Skeletal muscle cell (primary cell): ENCODE measurements around the gene VSIG10.

Source experiments
- DNase-seq: peaks from one replicate; pipeline ENCODE4 v3.0.0-alpha.2; 2010; ENCODE audit warnings: low read depth
- H3K4me3 ChIP-seq: 2 replicates; pipeline ENCODE4 v1.5.1; 2011; ENCODE audit warnings: low read depth, mild to moderate bottlenecking, control low read depth, low read length, moderate library complexity

Gene VSIG10

GRCh38 chr12:118061873-118062843 lies 41.7 kb downstream of the VSIG10 start:
- no peak for DNase-seq
- H3K4me3 ChIP-seq = peak overlapping the region; percentile 82

- DNase-seq = no peak
- H3K4me3 ChIP-seq = peak within 1 kb of the TSS; percentile 82
Observed at GRCh38 chr12:118061011-118061872, 42.6 kb downstream of the VSIG10 start, which contains the start of gene WSB2. Gene WSB2 (minus strand): TSS chr12:118061179. CDS start chr12:118061048, 131 bp downstream.

GRCh38 chr12:118060301-118061010 lies 43.4 kb downstream of the VSIG10 start:
- no peak for DNase-seq
- H3K4me3 ChIP-seq = peak overlapping the region; percentile 82

- DNase-seq = no peak
Observed at GRCh38 chr12:118059341-118060191, 44.2 kb downstream of the VSIG10 start.

GRCh38 chr12:118058881-118059280 lies 44.9 kb downstream of the VSIG10 start:
- DNase-seq = no peak
- H3K4me3 ChIP-seq = no peak overlapping the region

More at GRCh38 chr12:118059341-118060191, 44.2 kb downstream of the VSIG10 start:
- peak overlapping the region; percentile 82 for H3K4me3 ChIP-seq

GRCh38 chr12:118058227-118058626 lies 45.6 kb downstream of the VSIG10 start:
- DNase-seq = no peak
- H3K4me3 ChIP-seq = no peak overlapping the region

- DNase-seq = no peak
- no peak overlapping the region for H3K4me3 ChIP-seq
Observed at GRCh38 chr12:118055865-118056773, 47.7 kb downstream of the VSIG10 start.

- H3K4me3 ChIP-seq = no peak overlapping the region
- DNase-seq = no peak
Observed at GRCh38 chr12:118055144-118055557, 48.7 kb downstream of the VSIG10 start.

- no peak overlapping the region for H3K4me3 ChIP-seq
- no peak for DNase-seq
Observed at GRCh38 chr12:118053071-118053985, 50.5 kb downstream of the VSIG10 start.

- peak; percentile 78 for DNase-seq
- no peak overlapping the region for H3K4me3 ChIP-seq
Observed at GRCh38 chr12:118052324-118053070, 51.3 kb downstream of the VSIG10 start.

- H3K4me3 ChIP-seq = no peak overlapping the region
- no peak for DNase-seq
Observed at GRCh38 chr12:118050972-118051910, 52.6 kb downstream of the VSIG10 start.

- H3K4me3 ChIP-seq = no peak overlapping the region
- no peak for DNase-seq
Observed at GRCh38 chr12:118046430-118046829, 57.4 kb downstream of the VSIG10 start.

GRCh38 chr12:118044577-118044976 lies 59.2 kb downstream of the VSIG10 start:
- H3K4me3 ChIP-seq = no peak overlapping the region
- no peak for DNase-seq

GRCh38 chr12:118044075-118044474 lies 59.7 kb downstream of the VSIG10 start:
- DNase-seq = no peak
- no peak overlapping the region for H3K4me3 ChIP-seq

- no peak for DNase-seq
Observed at GRCh38 chr12:118042091-118042490, 61.7 kb downstream of the VSIG10 start.

More at GRCh38 chr12:118042091-118042490, 61.7 kb downstream of the VSIG10 start:
- H3K4me3 ChIP-seq = no peak overlapping the region
